GM21723 (cell line): ENCODE data around the gene C8A.

Experiments used
- ATAC-seq: cut with Tn5 transposase; IDR thresholded peaks from one replicate; pipeline ENCODE4 v1.9.1; 2021; ENCODE audit warnings: mild to moderate bottlenecking, moderate library complexity; ENCODE audit not compliant: unreplicated experiment

The C8A gene

DNA sequence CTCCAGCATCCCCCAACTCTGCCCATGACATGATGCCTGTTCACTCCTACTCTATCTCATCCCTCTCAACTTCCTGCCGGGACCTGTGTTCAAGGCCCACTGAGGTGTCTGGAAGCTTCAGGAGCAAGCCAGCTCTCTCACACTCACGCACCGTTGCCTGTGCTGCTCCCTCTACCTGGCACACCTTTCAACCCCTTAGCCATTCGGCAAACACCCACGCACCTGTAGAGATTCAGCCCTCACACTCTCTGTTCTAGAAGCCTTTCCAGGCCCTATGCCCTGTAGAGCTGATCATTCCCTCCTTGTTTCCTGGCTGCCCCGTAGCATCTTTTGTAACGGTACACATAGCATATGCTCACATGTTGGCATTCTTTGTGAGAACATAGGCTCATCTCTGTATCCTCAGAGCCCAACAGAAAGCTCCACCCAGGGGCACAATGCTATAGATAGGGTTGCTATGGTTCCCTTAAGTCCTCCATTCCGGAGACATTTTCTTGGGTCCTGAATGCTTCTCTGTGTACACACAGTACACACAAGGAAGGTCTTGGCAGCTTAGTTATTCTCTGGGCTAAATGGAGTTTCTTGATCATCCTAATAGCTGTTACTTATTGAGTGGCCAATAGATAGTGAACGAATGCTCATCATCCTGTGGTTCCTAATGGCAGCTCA is 109.9 kb downstream of the C8A start:
- no peak for ATAC-seq

DNA sequence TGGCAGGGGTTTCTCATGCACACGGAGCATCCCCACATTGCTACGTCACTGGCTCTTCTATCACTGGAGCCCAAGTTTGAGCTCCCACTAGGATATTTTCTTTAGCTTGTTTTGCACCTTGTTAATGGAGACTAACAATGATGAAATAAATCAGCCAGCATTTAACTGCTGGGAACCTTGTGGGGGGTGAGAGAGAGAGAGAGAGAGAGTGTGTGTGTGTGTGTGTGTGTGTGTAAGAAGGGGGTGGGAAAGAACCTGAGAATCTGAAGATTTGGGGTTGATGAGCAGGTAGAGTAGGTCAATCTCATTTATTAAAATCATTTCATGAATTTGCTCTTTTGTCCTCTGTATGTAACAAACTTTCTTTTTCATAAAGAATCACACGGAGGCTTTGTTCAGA is 110.6 kb downstream of the C8A start:
- no peak for ATAC-seq

DNA sequence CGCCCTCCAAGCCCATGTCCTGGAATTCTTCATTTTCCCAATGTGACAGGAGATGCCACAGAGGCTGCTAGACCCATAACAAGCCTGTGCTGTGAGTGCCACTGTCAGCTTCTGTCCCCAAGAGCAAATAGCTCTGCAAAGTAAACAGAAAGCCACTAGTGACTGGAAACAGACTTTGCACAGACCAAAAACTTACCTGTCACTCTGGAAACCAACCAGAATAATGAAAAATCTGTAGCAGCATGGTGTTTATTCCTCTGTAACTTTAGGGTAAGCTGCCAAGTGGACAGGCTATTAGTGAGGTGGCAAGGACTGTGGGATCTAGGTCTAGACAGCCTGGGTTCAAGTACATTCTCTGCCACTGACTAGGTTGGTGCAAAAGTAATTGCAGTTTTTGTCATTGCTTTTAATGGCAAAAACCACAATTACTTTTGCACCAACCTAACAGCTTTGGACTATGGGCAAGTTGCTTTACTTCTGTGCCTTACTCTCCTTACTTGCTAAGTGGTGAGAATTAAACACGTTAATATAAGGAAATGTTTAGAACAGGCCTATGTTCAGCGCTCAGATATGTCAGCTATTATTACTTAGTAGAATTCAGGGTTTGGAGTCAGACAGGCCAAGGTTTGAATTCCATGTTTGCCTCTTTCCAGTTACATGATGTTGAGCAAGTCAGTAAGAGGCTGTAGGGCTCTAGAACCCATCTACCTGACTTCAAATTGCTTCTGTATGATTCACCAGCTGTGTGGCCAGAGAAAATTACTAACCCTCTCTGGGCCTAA is 111.5 kb downstream of the C8A start, which contains the start of gene C8B:
TSS of gene C8B (minus strand) at position 100 of the 782 bp plus-strand sequence. CDS start at position 33, 67 bp downstream.
- no peak for ATAC-seq

DNA sequence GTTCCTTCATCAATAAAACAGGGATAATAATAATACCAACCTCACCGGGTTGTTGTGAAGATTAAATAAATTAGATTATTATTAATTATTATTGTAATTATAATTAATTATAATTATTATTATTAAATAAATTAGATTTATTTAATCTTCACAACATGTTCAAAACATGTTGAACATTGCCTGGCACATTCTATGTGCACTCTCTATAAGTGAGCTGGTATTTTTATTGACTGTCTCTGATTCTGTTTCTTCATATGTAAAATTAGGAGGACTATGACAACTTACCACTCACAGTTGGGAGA is 112.1 kb downstream of the C8A start:
- ATAC-seq: no peak

DNA sequence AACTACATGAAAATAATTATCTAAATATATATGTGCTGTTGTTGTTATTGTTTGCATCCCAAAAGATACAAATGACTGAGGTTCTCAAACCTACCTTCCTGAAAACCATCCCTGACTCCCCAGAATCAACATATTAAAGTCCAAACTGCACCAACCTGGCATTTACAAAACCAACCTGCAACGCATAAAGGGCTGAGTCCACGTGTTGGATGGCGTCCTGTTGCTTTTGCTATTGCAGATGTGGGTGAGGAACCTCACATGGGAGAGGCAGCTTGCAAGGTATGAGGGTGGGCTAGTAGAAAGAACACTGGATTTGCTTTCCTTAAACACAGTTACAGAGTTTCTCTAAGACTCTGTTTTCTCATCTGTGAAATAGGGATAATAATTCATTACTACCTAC is 112.8 kb downstream of the C8A start:
- no peak for ATAC-seq
